Neural progenitor cell (in vitro differentiated cells): Measurements from ENCODE around the gene NF2. TPM values are rescaled to one million over a fixed set of nuclear protein-coding genes. Genes with fewer than 3 reads are reported as not detected.
A peak's percentile ranks its signal among the peaks of the same experiment; 100 is the strongest.

Experiments
- DNase-seq: peaks from one replicate; pipeline ENCODE4 v3.0.0-alpha.2; 2016; ENCODE audit warnings: low spot score
- H2AFZ ChIP-seq: fragments of 200-600 bp; sonication (generic); replicated peaks from 2 replicates; pipeline ENCODE4 v1.6.1; 2016; ENCODE audit warnings: antibody characterized with exemption
- H3F3A ChIP-seq: fragments of 200-600 bp; sonication (generic); 2 replicates; pipeline ENCODE4 v1.6.1; 2016; ENCODE audit warnings: antibody characterized with exemption, low read depth
- H3K27ac ChIP-seq: fragments of 200-600 bp; sonication (generic); 2 replicates; pipeline ENCODE4 v1.5.1; 2016; ENCODE audit warnings: mild to moderate bottlenecking
- H3K27me3 ChIP-seq: fragments of 200-600 bp; sonication (generic); 2 replicates; pipeline ENCODE4 v1.6.1; 2016; ENCODE audit warnings: mild to moderate bottlenecking, moderate library complexity
- H3K36me3 ChIP-seq: fragments of 200-600 bp; sonication (generic); 2 replicates; pipeline ENCODE4 v1.5.1; 2016
- H3K4me1 ChIP-seq: fragments of 200-600 bp; sonication (generic); 2 replicates; pipeline ENCODE4 v1.6.1; 2016; ENCODE audit warnings: mixed run types
- H3K4me2 ChIP-seq: fragments of 200-600 bp; sonication (generic); 2 replicates; pipeline ENCODE4 v1.6.1; 2016
- H3K4me3 ChIP-seq: fragments of 200-600 bp; sonication (generic); 2 replicates; pipeline ENCODE4 v1.5.1; 2016
- H3K79me2 ChIP-seq: fragments of 200-600 bp; sonication (generic); 2 replicates; pipeline ENCODE4 v1.6.1; 2016; ENCODE audit warnings: low read depth
- H3K9ac ChIP-seq: fragments of 200-600 bp; sonication (generic); 2 replicates; pipeline ENCODE4 v1.6.1; 2016
- H3K9me3 ChIP-seq: fragments of 200-600 bp; sonication (generic); 2 replicates; pipeline ENCODE4 v1.5.1; 2016; ENCODE audit warnings: low read depth
- H4K20me1 ChIP-seq: fragments of 200-600 bp; sonication (generic); 2 replicates; pipeline ENCODE4 v1.6.1; 2016; ENCODE audit warnings: low read depth
- H3K27ac Mint-ChIP-seq: 3 replicates; pipeline ENCODE4 v1.8.0; 2021; ENCODE audit warnings: mixed read lengths
- H3K27me3 Mint-ChIP-seq: 2 replicates; pipeline ENCODE4 v1.8.0; 2022; ENCODE audit warnings: low read depth, mild to moderate bottlenecking, inconsistent platforms, moderate library complexity, mixed read lengths; ENCODE audit not compliant: insufficient read depth
- H3K36me3 Mint-ChIP-seq: 3 replicates; pipeline ENCODE4 v1.8.0; 2021; ENCODE audit warnings: mixed read lengths
- H3K4me1 Mint-ChIP-seq: 3 replicates; pipeline ENCODE4 v1.8.0; 2021; ENCODE audit warnings: mixed read lengths
- H3K4me3 Mint-ChIP-seq: 3 replicates; pipeline ENCODE4 v1.8.0; 2021; ENCODE audit warnings: mild to moderate bottlenecking, moderate library complexity, mixed read lengths
- H3K9me3 Mint-ChIP-seq: 3 replicates; pipeline ENCODE4 v1.8.0; 2020; ENCODE audit warnings: mixed read lengths
- EZH2 ChIP-seq: fragments of 200-600 bp; sonication (generic); IDR thresholded peaks from 2 replicates; pipeline ENCODE4 v1.6.1; 2017; ENCODE audit warnings: antibody characterized with exemption, mild to moderate bottlenecking, moderate library complexity
- EZH2phosphoT487 ChIP-seq: fragments of 200-600 bp; sonication (generic); IDR thresholded peaks from 2 replicates; pipeline ENCODE4 v1.6.1; 2017; ENCODE audit warnings: antibody characterized with exemption
- total RNA-seq: library from RNA; depleted of rRNA; stranded (reverse); fragments of >200 nt; gene quantifications from 2 replicates; pipeline ENCODE4 v1.2.3, GENCODE V29; 2015; ENCODE audit warnings: low replicate concordance
- TF ChIP-seq, protein P1 (sequence below): fragments of 200-600 bp; sonication (generic); IDR thresholded peaks from 2 replicates; pipeline ENCODE4 v1.5.1; 2017; ENCODE audit warnings: antibody characterized with exemption, mild to moderate bottlenecking

NF2 gene
- total RNA-seq, 1 donor from 2014 or later = 18.7 TPM

DNA sequence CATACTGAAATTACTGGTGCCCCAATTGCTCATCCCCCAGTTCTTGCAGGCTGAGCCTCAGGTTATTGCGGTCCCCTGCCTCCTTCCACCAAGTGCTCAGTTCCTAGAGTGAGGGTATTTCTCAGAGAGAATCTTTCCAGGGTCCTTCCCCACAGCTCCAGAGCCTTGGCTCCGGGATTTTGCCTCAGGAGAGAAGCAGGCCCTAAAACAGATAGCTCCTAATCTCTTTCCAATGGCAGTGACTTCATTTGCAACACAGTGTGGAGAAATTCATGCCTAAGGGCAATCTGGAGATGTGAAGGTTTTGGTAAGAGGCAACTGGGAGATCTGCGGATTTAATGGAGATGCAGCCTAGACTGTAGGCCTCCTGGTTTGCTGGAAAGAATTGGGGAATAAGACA, 2.9 kb downstream of the NF2 start:
- H3K27me3 ChIP-seq = no peaks in the 10 kb centered on the region
- H3K9me3 ChIP-seq = no peaks in the 10 kb centered on the region
- Mint-ChIP-seq H3K4me1 (peaks cover 12% of the 10 kb centered on the region), H3K27ac (no peak overlapping the region), H3K9me3 (peaks cover 8% of the 10 kb centered on the region), H3K27me3 (peaks cover 6% of the 10 kb centered on the region), H3K36me3 (peaks cover 14% of the 10 kb centered on the region), H3K4me3 (no peak overlapping the region)
- no peak overlapping the region for H3K9ac ChIP-seq
- no peaks in the 10 kb centered on the region for H3K36me3 ChIP-seq
- H3K27ac ChIP-seq = no peak overlapping the region
- no peak overlapping the region for H3K4me3 ChIP-seq
- TF ChIP-seq EZH2phosphoT487 (no peak), EZH2 (no peak)
- TF ChIP-seq, protein P1, sequence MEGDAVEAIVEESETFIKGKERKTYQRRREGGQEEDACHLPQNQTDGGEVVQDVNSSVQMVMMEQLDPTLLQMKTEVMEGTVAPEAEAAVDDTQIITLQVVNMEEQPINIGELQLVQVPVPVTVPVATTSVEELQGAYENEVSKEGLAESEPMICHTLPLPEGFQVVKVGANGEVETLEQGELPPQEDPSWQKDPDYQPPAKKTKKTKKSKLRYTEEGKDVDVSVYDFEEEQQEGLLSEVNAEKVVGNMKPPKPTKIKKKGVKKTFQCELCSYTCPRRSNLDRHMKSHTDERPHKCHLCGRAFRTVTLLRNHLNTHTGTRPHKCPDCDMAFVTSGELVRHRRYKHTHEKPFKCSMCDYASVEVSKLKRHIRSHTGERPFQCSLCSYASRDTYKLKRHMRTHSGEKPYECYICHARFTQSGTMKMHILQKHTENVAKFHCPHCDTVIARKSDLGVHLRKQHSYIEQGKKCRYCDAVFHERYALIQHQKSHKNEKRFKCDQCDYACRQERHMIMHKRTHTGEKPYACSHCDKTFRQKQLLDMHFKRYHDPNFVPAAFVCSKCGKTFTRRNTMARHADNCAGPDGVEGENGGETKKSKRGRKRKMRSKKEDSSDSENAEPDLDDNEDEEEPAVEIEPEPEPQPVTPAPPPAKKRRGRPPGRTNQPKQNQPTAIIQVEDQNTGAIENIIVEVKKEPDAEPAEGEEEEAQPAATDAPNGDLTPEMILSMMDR = no peak
- no peak for DNase-seq
- peaks cover 5% of the 10 kb centered on the region for H3K4me1 ChIP-seq
- H2AFZ ChIP-seq = no peak overlapping the region
- no peak overlapping the region for H3K4me2 ChIP-seq
- peaks cover 6% of the 10 kb centered on the region for H4K20me1 ChIP-seq
- peaks cover 11% of the 10 kb centered on the region for H3F3A ChIP-seq
- peaks cover 56% of the 10 kb centered on the region for H3K79me2 ChIP-seq

DNA sequence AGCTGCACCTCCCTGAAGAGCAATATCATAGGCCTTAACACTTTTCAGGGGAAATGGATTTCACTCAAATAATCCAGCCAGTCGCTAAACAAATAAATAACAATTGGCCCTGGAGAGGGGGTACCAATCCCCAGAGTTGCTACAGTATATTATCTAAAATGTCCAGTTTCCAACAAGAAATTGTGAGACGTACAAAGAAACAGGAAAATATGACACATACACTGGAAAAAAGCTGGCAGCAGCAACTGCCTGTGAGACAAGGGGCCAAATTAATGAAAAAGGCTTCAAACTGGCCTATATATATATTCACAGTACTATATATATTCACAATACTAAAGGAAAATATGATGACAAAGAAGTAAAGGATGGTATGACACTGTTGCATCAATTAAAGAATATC, 4.0 kb downstream of the NF2 start:
- Histone ChIP-seq H3K4me2 (no peak overlapping the region), H3K9me3 (no peaks in the 10 kb centered on the region), H3K79me2 (peaks cover 67% of the 10 kb centered on the region), H4K20me1 (peaks cover 6% of the 10 kb centered on the region), H3K9ac (no peak overlapping the region), H3K4me1 (peaks cover 5% of the 10 kb centered on the region), H3F3A (peaks cover 9% of the 10 kb centered on the region), H2AFZ (no peak overlapping the region), H3K27me3 (no peaks in the 10 kb centered on the region), H3K36me3 (no peaks in the 10 kb centered on the region), H3K4me3 (no peak overlapping the region), H3K27ac (no peak overlapping the region)
- no peak for DNase-seq
- TF ChIP-seq EZH2 = no peak
- TF ChIP-seq, protein P1 = no peak
- TF ChIP-seq EZH2phosphoT487 = no peak
- H3K27me3 Mint-ChIP-seq = peaks cover 2% of the 10 kb centered on the region
- peaks cover 10% of the 10 kb centered on the region for H3K9me3 Mint-ChIP-seq
- peaks cover 16% of the 10 kb centered on the region for H3K36me3 Mint-ChIP-seq
- H3K4me1 Mint-ChIP-seq = peaks cover 12% of the 10 kb centered on the region
- no peak overlapping the region for H3K27ac Mint-ChIP-seq
- H3K4me3 Mint-ChIP-seq = no peak overlapping the region

DNA sequence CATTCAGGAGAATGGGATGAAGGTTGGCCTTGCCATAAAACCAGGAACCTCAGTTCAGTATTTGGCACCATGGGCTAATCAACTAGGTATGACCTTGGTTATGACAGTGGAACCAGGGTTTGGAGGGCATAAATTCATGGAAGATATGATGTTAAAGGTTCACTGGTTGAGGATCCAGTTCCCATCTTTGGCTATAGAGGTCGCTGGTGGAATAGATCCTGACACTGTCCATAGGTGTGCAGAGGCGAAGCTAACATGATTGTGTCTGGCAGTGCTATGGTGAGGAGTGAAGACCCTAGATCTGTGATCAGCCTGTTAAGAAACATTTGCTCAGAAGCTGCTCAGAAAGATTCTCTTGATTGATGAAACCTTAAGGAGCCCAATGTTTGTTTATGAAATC, 5.7 kb downstream of the NF2 start:
- Mint-ChIP-seq H3K27me3 (peaks cover 4% of the 10 kb centered on the region), H3K4me3 (no peak overlapping the region), H3K36me3 (peaks cover 18% of the 10 kb centered on the region), H3K27ac (no peak overlapping the region), H3K4me1 (peaks cover 7% of the 10 kb centered on the region), H3K9me3 (peaks cover 15% of the 10 kb centered on the region)
- H3K36me3 ChIP-seq = no peaks in the 10 kb centered on the region
- H3K4me1 ChIP-seq = peaks cover 4% of the 10 kb centered on the region
- no peak overlapping the region for H3K4me2 ChIP-seq
- H3F3A ChIP-seq = peaks cover under 1% of the 10 kb centered on the region
- no peaks in the 10 kb centered on the region for H3K27me3 ChIP-seq
- no peak overlapping the region for H3K4me3 ChIP-seq
- no peak overlapping the region for H3K9ac ChIP-seq
- no peak overlapping the region for H2AFZ ChIP-seq
- H4K20me1 ChIP-seq = peaks cover 6% of the 10 kb centered on the region
- DNase-seq = peak; percentile 52
- no peak for TF ChIP-seq EZH2
- no peak for TF ChIP-seq EZH2phosphoT487
- TF ChIP-seq, protein P1 = peak; percentile 61
- peaks cover 78% of the 10 kb centered on the region for H3K79me2 ChIP-seq
- no peaks in the 10 kb centered on the region for H3K9me3 ChIP-seq
- no peak overlapping the region for H3K27ac ChIP-seq
